D721Med (cell line): ENCODE measurements around the gene MAVS.
A peak's percentile ranks its signal among the peaks of the same experiment; 100 is the strongest.

ENCODE experiments used
- DNase-seq: peaks from one replicate; pipeline ENCODE4 v3.0.0; 2011; ENCODE audit warnings: low spot score; ENCODE audit not compliant: insufficient read length
- FAIRE-seq: peaks from 2 replicates; lab custom pipeline; 2011; peaks lifted over from hg19 to GRCh38; lab: Jason Lieb, UNC
- TF ChIP-seq, protein P1 (sequence below): IDR thresholded peaks from 2 replicates; pipeline ENCODE4 v1.5.1; 2012; ENCODE audit warnings: mild to moderate bottlenecking, control low read depth; ENCODE audit not compliant: insufficient read depth; ENCODE audit errors: missing control alignments

The MAVS gene

DNA sequence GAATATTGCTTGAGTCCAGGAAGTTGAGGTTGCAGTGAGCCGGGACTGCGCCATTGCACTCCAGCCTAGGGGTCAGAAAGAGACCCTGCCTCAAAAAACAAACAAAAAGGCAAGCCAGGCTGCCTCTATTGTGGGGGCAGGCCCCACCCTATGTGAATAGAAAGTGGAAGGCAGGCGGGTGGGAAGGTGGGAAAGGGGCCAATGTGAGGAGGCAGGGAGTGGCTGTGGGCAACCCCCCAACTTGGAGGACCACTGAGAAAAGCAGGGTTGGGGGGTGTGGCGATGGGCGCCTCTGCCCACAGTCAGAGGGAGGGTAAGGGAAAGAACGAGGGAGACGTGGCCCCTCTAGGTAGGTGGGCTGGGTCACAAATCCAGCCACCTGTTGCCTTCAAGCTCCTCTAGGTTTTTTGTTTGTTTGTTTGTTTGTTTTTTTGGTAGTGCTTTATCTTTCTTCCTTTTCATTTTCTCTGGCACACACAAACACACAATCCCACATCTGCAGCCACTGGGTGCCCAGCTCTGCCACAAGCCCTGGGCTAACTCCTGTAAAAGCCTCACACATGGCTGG, 31.6 kb upstream of the MAVS start:
- FAIRE-seq (no peak), DNase-seq (no peak)
- TF ChIP-seq, protein P1, sequence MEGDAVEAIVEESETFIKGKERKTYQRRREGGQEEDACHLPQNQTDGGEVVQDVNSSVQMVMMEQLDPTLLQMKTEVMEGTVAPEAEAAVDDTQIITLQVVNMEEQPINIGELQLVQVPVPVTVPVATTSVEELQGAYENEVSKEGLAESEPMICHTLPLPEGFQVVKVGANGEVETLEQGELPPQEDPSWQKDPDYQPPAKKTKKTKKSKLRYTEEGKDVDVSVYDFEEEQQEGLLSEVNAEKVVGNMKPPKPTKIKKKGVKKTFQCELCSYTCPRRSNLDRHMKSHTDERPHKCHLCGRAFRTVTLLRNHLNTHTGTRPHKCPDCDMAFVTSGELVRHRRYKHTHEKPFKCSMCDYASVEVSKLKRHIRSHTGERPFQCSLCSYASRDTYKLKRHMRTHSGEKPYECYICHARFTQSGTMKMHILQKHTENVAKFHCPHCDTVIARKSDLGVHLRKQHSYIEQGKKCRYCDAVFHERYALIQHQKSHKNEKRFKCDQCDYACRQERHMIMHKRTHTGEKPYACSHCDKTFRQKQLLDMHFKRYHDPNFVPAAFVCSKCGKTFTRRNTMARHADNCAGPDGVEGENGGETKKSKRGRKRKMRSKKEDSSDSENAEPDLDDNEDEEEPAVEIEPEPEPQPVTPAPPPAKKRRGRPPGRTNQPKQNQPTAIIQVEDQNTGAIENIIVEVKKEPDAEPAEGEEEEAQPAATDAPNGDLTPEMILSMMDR = no peak

DNA sequence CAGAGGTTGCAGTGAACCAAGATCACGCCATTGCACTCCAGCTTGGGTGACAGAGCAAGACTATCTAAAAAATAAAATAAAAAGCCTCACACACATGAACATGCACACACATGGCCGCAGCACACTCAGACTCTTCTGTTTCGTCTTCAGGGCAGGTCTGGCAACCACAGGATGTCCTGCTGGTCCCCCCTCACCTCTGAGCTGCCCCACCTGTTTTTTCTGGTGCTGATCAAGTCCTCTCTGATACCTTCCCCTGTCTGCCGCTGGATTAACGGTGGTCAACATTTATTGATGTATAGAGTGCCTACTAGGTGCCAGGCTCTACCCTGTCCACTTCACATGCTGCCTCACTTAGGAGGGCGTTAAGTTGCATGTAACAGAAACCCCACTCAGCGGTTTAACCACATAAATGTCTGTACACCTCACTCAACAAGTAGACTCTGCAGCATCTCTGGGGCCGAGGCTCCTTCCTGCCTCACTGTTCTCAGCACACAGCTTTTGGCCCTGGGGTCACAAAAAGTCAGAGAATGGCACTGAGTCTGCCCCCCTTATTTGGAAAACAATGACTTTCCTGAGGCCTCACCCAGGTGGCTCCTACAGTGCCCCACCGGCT, 30.8 kb upstream of the MAVS start:
- DNase-seq = no peak
- TF ChIP-seq, protein P1 = no peak
- no peak for FAIRE-seq

DNA sequence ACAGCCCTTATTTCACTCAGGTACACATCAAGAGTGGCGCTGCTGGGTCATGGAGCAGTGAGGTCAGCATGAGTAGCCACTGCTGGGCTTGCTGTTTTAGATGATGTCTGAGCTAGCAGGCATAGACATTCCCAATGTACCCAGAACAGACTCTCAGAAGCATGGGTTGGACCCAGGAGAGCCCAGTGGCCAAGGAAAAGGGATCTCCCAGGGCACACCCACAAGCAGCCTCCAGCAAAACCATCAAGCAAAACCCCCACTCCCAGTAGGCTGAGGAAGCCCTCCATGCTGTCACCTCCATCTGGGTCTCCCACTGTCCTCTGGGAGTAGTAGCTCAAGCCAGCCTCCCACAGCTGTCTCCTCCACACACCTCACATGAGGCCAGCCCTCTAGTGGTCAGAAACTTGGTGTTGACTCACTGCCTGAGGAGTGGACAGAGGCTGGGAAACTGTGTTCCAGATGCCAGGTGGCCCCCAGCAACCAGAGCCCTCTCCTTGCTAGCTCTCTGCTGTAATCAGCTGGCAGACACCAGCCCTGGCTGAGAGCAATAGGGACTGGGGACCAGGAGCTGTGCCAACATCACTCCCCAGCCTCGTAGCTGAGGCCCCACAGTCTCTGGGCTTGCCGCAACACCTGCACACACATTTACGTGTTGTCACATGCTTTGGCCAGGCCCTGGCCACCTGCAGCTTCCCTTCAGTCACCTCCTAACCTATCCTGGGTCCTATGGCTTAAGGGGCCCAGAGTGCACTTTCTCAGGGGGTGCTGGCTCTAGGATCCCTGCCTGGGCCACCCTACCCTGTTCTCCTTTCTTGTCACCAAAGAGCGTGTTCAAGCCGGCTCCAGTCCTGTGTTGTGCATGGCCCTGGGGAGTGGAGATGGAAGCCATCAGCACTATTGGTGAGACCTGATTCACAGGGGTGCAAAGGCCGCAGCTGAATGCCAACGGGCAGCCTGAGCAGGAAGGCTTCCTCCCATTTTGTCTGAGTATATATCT, 28.2 kb upstream of the MAVS start:
- DNase-seq = no peak
- TF ChIP-seq, protein P1 = peak; percentile 49
- no peak for FAIRE-seq

DNA sequence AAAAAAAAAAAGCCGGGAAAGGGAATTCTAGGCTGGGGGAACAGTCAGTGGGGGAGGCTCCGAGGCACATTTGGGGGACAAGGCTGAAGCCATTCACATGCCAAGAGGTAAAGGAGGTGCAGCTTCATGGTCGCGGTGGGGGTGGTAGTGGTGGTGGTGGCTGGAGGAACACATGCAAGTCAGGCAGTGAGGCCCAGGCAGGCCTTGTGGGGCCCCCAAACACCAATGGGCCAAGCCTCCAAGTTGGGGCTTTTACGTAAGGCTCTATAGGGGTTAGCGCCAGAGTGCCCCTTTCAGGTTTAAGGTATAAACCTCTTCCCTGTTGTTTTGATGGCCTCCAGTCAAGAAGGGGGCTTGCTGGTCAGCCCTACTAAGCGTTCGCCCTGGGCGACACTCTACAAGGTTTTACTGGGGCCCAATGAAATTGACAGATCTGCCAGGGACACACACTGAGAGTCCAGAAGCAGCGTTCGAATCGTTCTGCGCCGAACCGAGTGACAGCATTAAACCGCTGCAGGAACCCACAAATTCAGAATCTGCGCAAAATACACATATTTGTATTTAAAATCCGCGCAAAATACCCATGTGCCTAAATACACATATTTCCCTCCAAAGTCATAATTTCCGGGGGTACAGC, 27.1 kb upstream of the MAVS start:
- DNase-seq = no peak
- FAIRE-seq = no peak
- TF ChIP-seq, protein P1 = no peak

DNA sequence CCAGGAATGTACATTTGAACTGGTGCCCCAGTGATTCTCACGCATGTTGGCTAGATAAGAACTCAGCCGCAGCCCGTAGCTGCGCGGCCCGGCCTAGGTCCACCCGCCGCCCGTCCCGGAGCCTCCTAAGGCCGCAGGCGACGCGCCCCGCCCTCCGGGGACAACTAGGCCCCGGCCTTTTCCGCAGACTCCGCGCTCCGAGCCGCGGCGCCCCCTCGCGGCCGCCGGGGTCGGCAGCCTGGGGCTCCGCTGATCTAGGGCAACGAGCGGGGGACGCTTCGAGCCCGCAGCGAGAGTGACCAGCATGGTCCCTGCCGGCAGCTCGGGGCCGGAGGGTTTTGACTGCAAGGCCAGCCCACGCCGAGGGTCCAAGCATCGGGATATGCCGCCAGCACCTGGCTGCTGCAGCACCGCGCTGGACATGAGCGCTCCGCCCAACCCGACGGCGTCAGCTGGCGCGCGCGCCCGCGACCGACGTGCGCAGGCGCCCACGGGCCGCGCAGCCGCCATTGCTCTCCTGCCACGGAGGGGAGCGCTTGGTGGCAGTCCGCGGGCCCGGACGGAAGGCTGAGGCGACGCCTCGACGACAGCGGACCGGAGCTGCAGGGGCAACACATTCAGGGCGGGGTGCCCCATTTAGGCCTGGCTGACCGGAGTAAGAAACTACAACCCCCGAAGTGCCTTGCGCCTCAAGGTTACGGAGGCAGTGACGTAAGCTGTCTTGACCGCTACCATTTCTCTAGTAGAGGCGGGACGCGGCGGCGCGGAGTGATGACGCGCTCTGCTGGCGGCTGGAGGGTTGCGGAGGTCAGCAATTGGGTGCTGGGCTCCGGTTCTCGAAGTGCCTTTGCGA, 26.4 kb upstream of the MAVS start, which contains the start of gene AP5S1:
Gene AP5S1, plus strand, starts transcription at position 500 of the 853 bp plus-strand sequence. CDS start 1,571 bp downstream, outside the sequence.
- DNase-seq = peak; percentile 46
- no peak for FAIRE-seq

More for the DNA sequence above, 26.4 kb upstream of the MAVS start, which contains the start of gene AP5S1:
- TF ChIP-seq, protein P1 = peak; percentile 70
